WTC11 (cell line): ENCODE measurements around the gene AFAP1L2.

Experiments
- CBFB ChIP-seq: sonication (generic); formaldehyde crosslinking; IDR thresholded peaks from 2 replicates; pipeline ENCODE4 v1.8.1; 2022; ENCODE audit warnings: mild to moderate bottlenecking, low read depth, missing genetic modification reagents
- RORB ChIP-seq: fragments of 250-450 bp; sonication (Bioruptor Pico); IDR thresholded peaks from 2 replicates; pipeline ENCODE4 v1.9.0; 2021; ENCODE audit warnings: mild to moderate bottlenecking
- SP1 ChIP-seq: sonication (generic); formaldehyde crosslinking; conservative IDR thresholded peaks from 2 replicates; pipeline ENCODE4 v1.8.1; 2022; ENCODE audit warnings: missing genetic modification reagents
- ZBTB21 ChIP-seq: sonication (generic); formaldehyde crosslinking; IDR thresholded peaks from 2 replicates; pipeline ENCODE4 v1.8.1; 2023; ENCODE audit warnings: mild to moderate bottlenecking, missing genetic modification reagents, borderline replicate concordance
- TF ChIP-seq, protein P1 (sequence below): fragments of 250-450 bp; sonication (Bioruptor Pico); IDR thresholded peaks from 2 replicates; pipeline ENCODE4 v1.9.0; 2021; ENCODE audit warnings: mild to moderate bottlenecking
- TF ChIP-seq, protein P2 (sequence below): sonication (generic); formaldehyde crosslinking; IDR thresholded peaks from 2 replicates; pipeline ENCODE4 v1.8.1; 2023; ENCODE audit warnings: mild to moderate bottlenecking, missing genetic modification reagents, moderate library complexity
- TF ChIP-seq, protein P3 (sequence below): fragments of 200-600 bp; IDR thresholded peaks from 2 replicates; pipeline ENCODE4 v1.8.0; 2022; ENCODE audit warnings: antibody characterized with exemption

DNA sequence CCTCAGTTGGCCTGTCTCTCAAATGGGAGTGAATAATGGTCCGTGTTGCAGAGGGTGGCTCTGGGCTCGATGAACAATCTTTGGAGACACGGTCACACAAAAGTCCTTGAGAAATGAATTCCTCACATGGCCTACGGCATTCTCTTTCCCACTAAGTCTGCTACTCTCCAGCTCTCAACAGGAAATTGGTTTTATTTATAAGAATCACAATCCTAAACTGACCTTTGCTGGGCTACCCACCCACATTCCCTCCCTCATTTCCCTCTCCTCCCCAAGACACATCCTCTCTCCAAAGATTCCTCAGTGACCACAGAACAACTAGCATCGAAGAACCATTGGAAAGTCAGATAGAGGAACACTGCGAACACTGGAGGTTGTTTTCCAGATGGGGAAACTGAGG, 4.7 kb downstream of the AFAP1L2 start:
- TF ChIP-seq, protein P1, sequence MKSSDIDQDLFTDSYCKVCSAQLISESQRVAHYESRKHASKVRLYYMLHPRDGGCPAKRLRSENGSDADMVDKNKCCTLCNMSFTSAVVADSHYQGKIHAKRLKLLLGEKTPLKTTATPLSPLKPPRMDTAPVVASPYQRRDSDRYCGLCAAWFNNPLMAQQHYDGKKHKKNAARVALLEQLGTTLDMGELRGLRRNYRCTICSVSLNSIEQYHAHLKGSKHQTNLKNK (CRISPR knock-in tag), result no peak
- TF ChIP-seq CBFB (CRISPR knock-in tag), result no peak
- TF ChIP-seq RORB, result no peak
- no peak for TF ChIP-seq ZBTB21 (CRISPR knock-in tag)
- TF ChIP-seq SP1 (CRISPR knock-in tag), result no peak
- TF ChIP-seq, protein P2, sequence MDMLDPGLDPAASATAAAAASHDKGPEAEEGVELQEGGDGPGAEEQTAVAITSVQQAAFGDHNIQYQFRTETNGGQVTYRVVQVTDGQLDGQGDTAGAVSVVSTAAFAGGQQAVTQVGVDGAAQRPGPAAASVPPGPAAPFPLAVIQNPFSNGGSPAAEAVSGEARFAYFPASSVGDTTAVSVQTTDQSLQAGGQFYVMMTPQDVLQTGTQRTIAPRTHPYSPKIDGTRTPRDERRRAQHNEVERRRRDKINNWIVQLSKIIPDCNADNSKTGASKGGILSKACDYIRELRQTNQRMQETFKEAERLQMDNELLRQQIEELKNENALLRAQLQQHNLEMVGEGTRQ, result no peak
- TF ChIP-seq, protein P3, sequence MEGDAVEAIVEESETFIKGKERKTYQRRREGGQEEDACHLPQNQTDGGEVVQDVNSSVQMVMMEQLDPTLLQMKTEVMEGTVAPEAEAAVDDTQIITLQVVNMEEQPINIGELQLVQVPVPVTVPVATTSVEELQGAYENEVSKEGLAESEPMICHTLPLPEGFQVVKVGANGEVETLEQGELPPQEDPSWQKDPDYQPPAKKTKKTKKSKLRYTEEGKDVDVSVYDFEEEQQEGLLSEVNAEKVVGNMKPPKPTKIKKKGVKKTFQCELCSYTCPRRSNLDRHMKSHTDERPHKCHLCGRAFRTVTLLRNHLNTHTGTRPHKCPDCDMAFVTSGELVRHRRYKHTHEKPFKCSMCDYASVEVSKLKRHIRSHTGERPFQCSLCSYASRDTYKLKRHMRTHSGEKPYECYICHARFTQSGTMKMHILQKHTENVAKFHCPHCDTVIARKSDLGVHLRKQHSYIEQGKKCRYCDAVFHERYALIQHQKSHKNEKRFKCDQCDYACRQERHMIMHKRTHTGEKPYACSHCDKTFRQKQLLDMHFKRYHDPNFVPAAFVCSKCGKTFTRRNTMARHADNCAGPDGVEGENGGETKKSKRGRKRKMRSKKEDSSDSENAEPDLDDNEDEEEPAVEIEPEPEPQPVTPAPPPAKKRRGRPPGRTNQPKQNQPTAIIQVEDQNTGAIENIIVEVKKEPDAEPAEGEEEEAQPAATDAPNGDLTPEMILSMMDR, result no peak
